GM21526 (cell line): Measurements from ENCODE around the gene ANO7.

Experiments used
- ATAC-seq: cut with Tn5 transposase; IDR thresholded peaks from one replicate; pipeline ENCODE4 v1.9.1; 2021; ENCODE audit warnings: moderate library complexity; ENCODE audit not compliant: unreplicated experiment, low FRiP score

The ANO7 gene

DNA sequence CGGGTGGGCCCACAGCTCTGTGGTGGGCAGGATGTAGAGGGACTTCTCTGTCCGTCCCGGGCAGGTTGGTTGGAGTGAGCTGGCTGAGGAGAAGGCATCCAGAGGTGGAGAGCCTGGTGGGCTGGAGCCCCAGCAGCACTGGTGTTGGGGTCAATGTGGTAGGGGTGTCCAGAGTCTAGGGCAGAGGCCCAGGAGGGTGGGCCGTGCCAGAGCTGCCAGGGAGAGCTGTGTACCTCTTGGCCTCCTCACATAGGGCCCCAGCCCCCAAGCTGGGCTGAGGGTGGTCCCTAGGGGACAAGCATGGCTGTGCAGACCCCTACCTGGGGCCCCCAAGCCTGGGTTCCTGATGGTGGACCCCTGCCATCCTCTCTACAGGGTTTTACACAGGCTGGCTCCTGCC is 16.0 kb downstream of the ANO7 start:
- no peak for ATAC-seq

DNA sequence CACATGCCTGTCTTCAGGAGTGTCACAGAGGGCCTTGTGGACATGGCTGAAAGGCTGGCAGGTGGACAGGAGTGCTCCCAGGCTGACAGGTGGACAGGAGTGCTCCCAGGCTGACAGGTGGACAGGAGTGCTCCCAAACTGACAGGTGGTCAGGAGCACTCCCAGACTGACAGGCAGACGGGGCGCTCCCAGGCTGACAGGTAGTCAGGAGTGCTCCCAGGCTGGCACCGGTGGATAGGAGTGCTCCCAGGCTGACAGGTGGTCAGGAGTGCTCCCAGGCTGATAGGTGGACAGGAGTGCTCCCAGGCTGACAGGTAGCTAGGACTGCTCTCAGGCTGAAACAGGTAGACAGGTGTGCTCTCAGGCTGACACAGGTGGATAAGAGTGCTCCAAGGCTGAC is 16.6 kb downstream of the ANO7 start:
- ATAC-seq = no peak

DNA sequence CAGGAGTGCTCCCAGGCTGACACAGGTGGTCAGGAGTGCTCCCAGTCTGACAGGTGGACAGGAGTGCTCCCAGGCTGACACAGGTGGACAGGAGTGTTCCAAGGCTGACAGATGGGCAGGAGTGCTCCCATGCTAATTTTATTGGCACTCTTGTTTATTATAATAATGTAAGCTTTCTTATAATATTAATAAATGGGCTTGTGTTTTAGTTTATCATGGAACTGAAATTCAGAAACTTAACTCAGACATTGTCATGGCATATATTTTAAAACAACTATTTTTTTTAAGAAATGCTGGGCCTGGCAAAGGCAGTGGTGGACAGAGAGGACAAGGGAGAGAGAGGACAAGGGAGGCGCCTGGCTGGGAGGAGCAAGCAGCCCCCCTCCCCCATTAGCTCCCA is 18.7 kb downstream of the ANO7 start:
- ATAC-seq = no peak

DNA sequence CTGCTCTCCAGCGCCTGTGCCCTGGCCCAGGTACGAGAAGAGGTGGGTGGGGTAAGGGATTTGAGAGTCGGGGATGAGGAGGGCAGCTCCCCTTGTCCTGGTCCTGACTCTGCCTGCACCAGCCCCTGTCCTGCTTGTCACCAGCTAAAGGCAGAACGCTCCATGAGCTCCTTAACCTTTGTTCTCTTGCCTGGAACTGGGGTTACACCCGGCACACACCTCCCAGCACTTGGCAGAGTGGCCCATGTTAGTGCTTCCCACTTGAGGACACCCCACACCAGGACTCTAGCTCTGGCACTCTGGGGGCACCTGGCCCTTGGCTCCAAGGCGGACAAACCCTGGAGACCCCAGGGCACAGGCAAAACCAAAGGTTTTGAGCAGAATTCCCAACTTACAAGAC is 19.2 kb downstream of the ANO7 start:
- no peak for ATAC-seq

DNA sequence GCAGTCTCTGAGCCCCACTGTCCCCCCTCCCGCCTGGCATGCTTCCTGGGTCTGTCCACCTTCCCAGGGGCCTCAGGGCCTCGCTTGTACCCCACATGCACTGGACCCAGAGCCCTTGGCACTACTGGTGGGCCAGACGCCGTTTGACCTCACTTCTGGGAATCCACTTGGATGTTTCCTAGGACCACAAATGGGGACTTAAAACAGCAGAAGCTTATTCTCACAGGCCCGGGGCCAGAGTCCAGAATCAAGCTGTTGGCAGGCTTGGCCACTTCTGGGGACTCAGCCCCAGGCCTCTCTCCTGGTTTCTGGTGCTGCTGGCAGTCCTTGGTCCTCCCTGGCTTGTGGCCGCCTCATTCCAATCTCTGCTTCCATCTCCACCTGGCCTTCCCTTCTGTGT is 19.6 kb downstream of the ANO7 start:
- no peak for ATAC-seq

DNA sequence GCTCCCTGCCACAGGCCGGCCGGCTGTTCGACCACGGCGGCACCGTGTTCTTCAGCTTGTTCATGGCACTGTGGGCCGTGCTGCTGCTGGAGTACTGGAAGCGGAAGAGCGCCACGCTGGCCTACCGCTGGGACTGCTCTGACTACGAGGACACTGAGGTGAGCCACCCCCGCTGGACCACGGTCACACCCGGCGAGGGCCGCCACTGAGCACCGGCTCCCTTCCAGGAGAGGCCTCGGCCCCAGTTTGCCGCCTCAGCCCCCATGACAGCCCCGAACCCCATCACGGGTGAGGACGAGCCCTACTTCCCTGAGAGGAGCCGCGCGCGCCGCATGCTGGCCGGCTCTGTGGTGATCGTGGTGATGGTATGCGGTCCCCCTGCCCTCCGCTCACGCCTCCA is 20.8 kb downstream of the ANO7 start:
- ATAC-seq = no peak

DNA sequence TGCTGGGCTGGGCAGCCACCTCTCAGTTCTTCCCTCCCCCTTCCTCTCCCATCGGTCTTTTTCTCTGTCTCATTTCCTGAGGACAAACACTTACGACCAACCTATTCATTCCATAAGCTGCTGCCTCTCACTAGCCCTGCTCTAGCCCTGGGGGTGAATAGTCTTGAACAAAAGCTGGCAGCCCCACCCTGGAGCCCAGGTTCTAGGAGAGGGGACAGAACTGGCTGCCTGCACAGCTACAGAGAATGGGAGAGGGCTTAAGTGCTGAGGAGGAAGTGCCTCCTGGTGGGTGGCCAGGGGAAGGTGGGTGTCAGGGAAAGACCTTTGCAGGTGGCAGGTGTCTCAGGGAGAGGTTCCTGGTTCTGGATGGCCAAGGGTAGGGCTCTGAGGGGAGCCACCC is 22.8 kb downstream of the ANO7 start:
- no peak for ATAC-seq

DNA sequence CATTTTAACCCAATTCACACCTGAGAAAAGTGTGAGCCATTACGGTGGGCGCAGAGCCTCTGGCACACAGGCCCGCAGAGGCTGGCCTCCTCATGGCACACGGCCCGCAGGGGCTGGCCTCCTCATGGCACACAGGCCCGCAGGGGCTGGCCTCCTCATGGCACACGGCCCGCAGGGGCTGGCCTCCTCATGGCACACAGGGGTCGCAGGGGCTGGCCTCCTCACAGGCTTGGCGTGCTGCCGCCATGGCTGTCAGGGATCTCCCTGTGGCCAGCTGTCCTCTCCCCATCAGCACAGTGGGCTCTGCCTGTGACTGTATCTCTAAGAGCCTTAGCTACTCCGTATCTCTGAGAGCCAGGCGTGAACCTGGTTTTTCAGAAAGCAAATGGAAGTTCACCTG is 24.6 kb downstream of the ANO7 start:
- no peak for ATAC-seq

DNA sequence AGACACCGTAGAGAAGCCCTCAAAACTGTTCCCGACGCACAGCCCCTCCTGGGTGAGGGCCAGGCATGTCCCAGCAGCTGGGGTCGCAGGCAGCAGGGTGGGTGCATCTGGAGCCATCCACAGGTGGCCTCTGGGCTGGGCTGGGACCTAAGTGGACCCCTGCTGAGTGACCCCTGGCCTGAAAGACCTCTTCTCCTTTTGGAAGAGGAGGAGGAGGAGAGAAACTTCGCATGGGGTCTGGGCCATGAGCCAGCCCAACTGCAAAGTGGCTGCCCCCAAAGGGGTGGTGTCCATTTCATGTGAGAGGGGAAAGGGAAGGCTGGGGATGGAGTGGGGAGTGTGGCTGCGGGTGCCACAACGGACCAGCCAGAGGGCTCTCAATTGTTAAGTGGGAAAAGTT is 25.1 kb downstream of the ANO7 start:
- ATAC-seq = no peak

DNA sequence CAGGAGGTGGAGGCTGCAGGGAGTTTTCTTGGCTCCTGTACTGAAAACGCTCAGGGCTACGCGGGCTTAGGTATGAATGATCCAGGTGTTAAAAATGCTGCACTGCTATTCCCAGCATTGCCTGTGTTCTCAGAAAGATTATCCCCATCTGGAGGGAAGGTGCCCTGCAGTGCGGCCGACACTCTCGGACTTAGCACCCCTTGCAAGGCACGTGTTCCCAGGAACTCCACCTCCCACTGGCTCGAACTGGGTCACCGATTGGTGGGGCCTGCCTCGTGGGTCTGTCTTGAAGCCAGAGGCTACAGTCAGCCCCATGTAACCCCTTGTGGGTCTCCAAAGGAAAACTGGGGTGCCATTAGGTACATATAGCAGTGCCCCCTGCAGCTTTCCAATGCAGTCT is 25.7 kb downstream of the ANO7 start:
- ATAC-seq = no peak

DNA sequence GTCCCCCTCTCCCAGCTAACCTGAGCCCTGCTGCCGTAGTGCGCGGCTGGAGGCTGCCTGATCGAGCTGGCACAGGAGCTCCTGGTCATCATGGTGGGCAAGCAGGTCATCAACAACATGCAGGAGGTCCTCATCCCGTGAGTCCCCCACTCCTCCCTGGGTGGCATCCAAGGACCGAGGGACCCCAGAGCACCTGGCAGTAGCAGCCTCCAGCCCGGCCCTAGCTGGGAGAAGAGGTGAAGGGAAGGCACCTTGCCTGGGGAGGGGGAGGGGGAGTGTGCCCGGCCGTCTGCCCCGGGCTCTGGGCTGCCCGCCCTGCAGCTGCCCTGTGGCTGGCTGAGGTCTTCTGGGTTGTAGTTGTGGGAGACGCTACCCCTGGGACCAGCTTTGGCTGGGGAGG is 26.3 kb downstream of the ANO7 start:
- ATAC-seq = no peak

DNA sequence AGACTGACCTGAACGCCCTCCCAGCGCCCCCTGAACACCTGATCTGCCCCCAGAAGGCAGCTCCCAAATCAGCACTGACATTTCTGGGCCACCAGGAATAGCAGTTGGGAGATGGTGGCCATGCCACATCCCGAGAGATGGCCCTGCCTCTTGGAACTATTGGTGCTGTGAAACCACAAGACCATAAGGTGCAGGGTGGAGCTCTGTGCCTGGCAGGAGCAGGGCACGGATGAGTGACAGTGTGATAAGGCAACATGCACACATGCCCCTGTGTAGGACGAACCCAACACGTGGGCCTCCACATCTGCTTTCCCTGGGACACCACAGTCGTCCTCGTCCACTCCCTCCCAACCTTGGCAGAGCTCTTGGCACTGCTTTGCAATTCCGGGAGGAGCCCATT is 26.9 kb downstream of the ANO7 start:
- ATAC-seq = no peak

DNA sequence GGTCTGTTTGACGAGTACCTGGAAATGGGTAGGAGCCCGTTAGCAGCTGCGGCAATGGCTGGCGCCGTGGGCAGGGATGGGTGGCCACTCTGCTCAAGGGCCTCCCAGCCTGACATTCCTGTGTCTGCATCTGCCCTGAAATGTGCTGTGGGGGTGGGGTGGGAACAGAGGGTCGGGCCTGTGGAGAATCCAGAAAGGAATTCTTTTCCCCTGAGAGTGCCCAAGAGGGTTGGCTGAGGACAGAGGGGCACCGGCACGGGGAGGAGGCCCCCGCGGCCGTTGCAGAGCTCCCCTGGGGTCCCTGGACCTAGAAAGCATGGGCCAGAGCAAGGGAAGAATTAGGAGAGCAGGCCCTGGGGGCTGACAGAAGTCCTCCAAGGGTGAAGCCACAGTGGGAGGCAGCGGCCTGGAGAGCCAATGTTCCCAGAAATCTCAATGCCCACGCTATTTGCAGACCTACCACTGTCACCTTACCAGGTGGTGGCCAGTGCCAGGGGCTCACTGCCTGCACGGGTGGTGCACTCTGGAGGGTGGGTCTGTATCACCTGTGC is 27.8 kb downstream of the ANO7 start:
- ATAC-seq = no peak

DNA sequence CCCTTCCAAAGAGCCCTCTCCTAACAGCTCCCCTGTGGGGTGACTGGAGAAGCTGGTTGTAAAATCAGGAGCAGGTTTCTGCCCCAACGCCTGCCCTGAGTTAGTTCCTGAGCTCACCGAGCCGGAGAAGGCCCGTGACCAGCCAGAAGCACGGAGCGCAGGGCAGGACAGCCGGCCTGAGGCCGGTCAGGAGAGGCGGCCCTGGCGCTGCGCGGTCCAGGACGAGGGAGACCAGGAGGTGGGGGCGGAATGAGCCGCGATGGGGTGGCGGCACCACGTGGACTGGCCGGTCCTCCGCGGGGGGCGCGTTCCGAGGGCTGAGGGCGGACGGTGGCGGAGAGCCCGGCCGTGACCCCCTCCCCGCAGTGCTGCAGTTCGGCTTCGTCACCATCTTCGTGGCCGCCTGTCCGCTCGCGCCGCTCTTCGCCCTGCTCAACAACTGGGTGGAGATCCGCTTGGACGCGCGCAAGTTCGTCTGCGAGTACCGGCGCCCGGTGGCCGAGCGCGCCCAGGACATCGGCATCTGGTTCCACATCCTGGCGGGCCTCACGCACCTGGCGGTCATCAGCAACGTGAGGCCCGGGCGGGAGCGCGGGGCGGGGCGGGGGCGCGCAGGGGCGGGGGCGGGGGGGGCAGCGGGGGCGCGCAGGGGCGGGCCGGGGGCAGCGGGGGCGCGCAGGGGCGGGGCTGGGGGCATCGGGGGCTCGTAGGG is 29.0 kb downstream of the ANO7 start:
- ATAC-seq = peak; percentile 43

DNA sequence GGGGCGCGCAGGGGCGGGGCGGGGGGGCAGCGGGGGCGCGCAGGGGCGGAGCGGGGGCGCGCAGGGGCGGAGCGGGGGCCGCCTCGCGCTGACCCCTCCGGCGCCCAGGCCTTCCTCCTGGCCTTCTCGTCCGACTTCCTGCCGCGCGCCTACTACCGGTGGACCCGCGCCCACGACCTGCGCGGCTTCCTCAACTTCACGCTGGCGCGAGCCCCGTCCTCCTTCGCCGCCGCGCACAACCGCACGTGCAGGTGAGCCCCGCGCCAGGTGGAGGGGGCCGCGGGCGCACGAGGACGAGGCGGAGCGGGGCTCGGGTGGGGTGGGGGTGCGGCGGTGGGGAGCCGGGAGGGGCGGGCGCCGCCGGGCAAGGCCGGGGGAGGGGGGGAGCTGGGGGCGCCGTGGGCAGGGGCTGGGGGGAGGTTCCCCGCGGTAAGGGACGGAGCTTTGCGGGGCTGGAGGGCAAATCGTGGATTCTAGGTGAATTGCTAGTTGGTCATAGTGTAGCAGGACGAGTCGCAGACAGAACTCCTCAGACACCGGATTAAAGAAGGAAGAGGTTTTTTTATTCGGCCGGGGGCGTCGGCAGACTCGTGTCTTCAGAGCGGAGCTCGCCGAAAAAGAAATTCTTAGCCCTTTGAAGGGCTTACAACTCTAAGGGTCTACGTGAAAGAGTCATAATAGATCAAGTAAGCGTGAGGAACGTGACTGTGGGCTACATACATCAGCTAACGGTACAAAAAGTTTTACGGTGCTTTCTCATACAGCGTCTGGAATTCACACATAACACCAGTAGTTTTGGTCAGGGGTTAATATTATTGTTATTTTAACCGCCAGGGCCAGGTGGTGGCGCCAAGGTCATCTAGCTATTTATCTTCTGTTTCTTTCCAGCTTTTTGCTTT is 29.9 kb downstream of the ANO7 start:
- no peak for ATAC-seq

DNA sequence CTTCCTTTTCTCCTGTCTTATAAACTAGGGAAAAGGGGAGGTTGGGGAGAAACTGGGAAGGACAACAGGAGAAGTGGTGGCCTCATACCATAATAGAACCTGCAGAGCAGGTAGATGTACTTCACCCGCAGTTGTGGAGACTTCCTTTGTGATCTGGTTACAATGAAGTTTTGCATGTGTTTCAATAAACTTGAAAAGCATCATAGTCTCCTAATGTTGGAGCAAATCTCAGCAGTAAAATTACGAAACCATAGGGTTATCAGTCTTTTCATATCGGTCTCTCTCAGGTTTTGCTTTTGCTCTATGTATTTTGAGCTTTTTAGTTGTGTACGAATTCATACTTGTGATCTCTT is 30.5 kb downstream of the ANO7 start:
- no peak for ATAC-seq

DNA sequence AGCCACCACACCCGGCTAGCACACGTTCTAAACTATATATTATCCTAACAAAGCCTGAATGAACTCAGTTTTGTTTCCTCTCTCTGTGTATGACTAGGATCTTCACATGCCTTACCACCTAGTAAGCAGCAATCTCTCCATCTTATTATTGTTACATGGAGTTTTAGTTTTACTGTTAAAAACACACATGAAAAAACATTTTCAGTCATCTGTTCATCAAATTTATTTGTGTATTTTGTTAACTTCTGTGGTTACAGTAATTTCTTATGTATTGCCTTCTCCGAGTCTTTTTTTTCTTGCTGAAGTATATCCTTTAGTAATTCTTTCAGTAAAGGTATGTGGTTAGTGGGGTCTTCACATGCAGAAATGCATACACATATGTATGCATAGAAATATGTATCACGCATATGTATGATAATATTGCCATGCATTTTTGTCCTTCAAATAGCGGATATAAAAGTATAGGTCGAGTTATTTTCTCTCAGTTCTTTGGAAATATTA is 31.4 kb downstream of the ANO7 start:
- no peak for ATAC-seq

DNA sequence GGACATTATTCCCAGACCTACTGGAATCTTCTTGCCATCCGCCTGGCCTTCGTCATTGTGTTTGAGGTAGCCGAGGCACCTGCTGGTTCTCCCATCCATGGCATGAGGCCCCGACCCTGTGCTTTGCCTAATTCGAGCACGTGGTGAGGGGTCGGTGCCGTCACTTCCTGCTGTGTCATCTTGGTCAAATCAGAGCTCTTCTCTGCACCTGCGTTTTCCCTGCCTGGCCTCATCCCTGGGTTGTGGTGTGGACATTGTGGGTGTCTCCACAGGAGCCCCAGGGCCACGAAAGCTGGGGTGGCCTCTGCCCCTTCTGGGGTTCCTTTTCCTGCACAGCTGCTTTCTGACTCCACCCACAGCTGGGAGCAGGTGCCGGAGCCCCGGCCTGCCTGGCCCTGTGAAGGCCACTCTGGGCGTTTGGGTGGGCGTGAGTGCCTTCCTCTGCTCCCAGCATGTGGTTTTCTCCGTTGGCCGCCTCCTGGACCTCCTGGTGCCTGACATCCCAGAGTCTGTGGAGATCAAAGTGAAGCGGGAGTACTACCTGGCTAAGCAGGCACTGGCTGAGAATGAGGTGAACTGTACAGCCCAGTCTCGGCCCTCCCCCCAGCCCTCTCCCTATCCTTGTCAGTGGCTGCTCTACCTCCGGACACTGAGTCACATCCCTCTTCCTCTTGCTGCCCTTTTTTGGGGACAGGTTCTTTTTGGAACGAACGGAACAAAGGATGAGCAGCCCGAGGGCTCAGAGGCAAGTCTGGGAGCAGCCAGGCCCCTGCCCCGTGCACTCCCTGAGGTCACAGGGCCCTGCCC is 34.9 kb downstream of the ANO7 start:
- no peak for ATAC-seq

DNA sequence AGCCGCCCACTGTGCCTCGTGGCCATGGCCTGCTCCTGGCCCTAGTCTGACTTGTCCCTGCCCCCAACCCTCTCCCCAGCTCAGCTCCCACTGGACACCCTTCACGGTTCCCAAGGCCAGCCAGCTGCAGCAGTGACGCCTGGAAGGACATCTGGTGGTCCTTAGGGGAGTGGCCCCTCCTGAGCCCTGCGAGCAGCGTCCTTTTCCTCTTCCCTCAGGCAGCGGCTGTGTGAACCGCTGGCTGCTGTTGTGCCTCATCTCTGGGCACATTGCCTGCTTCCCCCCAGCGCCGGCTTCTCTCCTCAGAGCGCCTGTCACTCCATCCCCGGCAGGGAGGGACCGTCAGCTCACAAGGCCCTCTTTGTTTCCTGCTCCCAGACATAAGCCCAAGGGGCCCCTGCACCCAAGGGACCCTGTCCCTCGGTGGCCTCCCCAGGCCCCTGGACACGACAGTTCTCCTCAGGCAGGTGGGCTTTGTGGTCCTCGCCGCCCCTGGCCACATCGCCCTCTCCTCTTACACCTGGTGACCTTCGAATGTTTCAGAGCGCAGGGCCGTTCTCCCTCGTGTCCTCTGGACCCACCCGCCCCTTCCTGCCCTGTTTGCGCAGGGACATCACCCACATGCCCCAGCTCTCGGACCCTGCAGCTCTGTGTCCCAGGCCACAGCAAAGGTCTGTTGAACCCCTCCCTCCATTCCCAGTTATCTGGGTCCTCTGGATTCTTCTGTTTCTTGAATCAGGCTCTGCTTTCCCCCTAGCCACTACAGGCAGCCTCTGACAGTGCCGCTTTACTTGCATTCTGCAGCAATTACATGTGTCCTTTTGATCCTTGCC is 35.8 kb downstream of the ANO7 start:
- ATAC-seq = no peak

DNA sequence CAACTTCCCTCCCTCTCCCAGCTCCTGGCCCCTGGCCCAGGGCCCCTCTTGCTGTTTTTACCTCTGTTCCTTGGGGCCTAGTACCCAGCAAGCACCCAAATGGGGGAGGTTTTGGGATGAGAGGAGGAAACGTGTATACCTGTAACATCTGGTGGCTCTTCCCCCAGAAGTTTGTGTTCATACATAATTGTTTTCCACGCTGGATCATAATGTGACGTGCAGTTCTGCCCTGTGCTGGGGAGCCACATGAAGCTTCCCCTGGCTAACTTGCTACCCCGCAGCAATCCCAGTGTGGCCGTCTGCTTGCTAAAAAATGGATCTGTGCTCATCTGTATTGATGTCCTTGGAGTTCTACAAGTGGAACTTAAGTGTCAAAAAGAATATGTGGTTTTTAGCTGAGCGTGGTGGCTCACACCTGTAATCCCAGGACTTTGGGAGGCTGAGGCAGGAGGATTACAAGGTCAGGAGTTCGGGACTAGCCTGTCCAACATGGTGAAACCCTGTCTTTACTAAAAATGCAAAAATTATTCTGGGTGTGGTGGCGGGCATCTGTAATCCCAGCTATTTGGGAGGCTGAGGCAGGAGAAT is 36.5 kb downstream of the ANO7 start:
- ATAC-seq = no peak
